HUES64 (cell line): Measurements from ENCODE around the gene OR10A6. TPM values are rescaled to one million over a fixed set of nuclear protein-coding genes. Genes with fewer than 3 reads are reported as not detected.

ENCODE experiments used
- H3K27ac ChIP-seq: 2 replicates; pipeline ENCODE4 v1.7.0; 2013; ENCODE audit warnings: low read depth, low read length, inconsistent platforms
- H3K27me3 ChIP-seq: 2 replicates; pipeline ENCODE4 v1.6.1; 2013; ENCODE audit warnings: mild to moderate bottlenecking, low read length; ENCODE audit not compliant: insufficient read depth
- H3K36me3 ChIP-seq: 2 replicates; pipeline ENCODE4 v1.6.1; 2013; ENCODE audit warnings: mild to moderate bottlenecking, low read length; ENCODE audit not compliant: insufficient read depth
- H3K4me1 ChIP-seq: 2 replicates; pipeline ENCODE4 v1.6.1; 2013; ENCODE audit warnings: mild to moderate bottlenecking, low read length, moderate library complexity; ENCODE audit not compliant: insufficient read depth
- H3K4me3 ChIP-seq: 2 replicates; pipeline ENCODE4 v1.5.1; 2013; ENCODE audit warnings: mild to moderate bottlenecking, low read length, moderate library complexity
- H3K9ac ChIP-seq: 2 replicates; pipeline ENCODE4 v1.6.1; 2013; ENCODE audit warnings: mild to moderate bottlenecking, low read depth, low read length
- H3K9me3 ChIP-seq: 2 replicates; pipeline ENCODE4 v1.6.1; 2013; ENCODE audit warnings: low read depth, low read length; ENCODE audit not compliant: insufficient read depth
- WGBS: fragments of 150-250, 120-280 bp; methylation state at CpG from one replicate; pipeline ENCODE4 v1.1.7; 2013; ENCODE audit warnings: missing lambda C conversion rate; 5-methylcytosine and 5-hydroxymethylcytosine counted together
- polyA plus RNA-seq, 2 experiments: library from polyadenylated mRNA; stranded (reverse); fragments of 50-300 nt; gene quantifications; one replicate each; pipeline ENCODE4 v1.2.3, GENCODE V29; 2013

Gene OR10A6, protein sequence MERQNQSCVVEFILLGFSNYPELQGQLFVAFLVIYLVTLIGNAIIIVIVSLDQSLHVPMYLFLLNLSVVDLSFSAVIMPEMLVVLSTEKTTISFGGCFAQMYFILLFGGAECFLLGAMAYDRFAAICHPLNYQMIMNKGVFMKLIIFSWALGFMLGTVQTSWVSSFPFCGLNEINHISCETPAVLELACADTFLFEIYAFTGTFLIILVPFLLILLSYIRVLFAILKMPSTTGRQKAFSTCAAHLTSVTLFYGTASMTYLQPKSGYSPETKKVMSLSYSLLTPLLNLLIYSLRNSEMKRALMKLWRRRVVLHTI
- not detected for polyA plus RNA-seq (2013, experiment 1 of 2)
- not detected for polyA plus RNA-seq (2013, experiment 2 of 2)

- H3K4me1 ChIP-seq: no peaks in the 10 kb centered on the region
- no peaks in the 10 kb centered on the region for H3K36me3 ChIP-seq
- no peaks in the 10 kb centered on the region for H3K27me3 ChIP-seq
- no peak within 1 kb of the TSS for H3K9ac ChIP-seq
- peaks cover 3% of the 10 kb centered on the region for H3K9me3 ChIP-seq
- H3K27ac ChIP-seq: no peak within 1 kb of the TSS
- H3K4me3 ChIP-seq: no peak within 1 kb of the TSS
- 90% methylated on average over 4 of the region's 4 CpGs for WGBS
These were observed at the start of gene OR10A6 for GRCh38 chr11:7931168-7931567. Gene OR10A6 (minus strand): TSS chr11:7931268. CDS start chr11:7928662, 2,606 bp downstream.

DNA sequence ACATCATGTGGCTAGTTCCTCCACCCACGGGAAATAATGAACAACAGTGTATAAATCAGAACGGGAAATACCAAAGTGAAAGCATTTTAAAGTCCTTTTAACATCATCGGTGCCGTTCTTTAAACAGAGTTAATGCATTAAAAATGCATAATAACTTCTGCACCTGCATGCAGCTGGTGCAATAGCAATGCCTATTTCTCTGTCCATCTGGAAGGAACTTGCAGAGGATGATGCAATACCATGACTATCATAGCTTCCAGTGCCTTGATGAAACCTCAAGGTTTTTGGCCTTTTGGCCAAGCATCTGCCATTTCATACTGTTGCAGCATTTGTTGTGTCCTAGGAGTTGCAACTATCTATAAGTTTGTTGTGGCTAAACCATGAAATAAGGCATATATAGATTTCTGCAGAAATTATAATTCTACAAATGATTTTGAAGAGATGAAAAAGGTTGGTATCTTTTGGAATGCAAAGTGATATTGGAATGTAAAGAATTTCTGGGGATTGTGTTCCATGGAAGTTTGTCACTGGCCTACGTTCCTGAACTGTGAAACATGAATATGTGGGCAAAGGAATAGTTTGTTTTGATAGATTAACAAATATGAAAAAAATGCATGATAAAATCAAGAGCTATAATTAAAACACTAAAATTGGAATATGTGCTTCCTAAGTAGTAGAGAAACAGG lies 46.3 kb upstream of the OR10A6 start:
- Histone ChIP-seq H3K36me3 (no peaks in the 10 kb centered on the region), H3K27ac (no peak overlapping the region), H3K4me3 (no peak overlapping the region), H3K9ac (no peak overlapping the region), H3K9me3 (no peaks in the 10 kb centered on the region), H3K27me3 (no peaks in the 10 kb centered on the region), H3K4me1 (peaks cover 9% of the 10 kb centered on the region)
- WGBS: 91% methylated on average over 5 of the region's 5 CpGs

GRCh38 chr11:7974668-7975067 lies 43.6 kb upstream of the OR10A6 start:
- H3K27ac ChIP-seq: no peak overlapping the region
- peaks cover 22% of the 10 kb centered on the region for H3K4me1 ChIP-seq
- no peak overlapping the region for H3K9ac ChIP-seq
- 100% methylated on average over 2 of the region's 2 CpGs for WGBS
- H3K9me3 ChIP-seq: no peaks in the 10 kb centered on the region
- no peaks in the 10 kb centered on the region for H3K27me3 ChIP-seq
- no peak overlapping the region for H3K4me3 ChIP-seq
- no peaks in the 10 kb centered on the region for H3K36me3 ChIP-seq

- no peak overlapping the region for H3K9ac ChIP-seq
- no peak overlapping the region for H3K4me3 ChIP-seq
- no peak overlapping the region for H3K27ac ChIP-seq
- 95% methylated on average over 4 of the region's 5 CpGs for WGBS
- H3K36me3 ChIP-seq: no peaks in the 10 kb centered on the region
- no peaks in the 10 kb centered on the region for H3K9me3 ChIP-seq
- H3K27me3 ChIP-seq: no peaks in the 10 kb centered on the region
- peaks cover 33% of the 10 kb centered on the region for H3K4me1 ChIP-seq
These were observed 41.9 kb upstream of the OR10A6 start for GRCh38 chr11:7973011-7973410.

DNA sequence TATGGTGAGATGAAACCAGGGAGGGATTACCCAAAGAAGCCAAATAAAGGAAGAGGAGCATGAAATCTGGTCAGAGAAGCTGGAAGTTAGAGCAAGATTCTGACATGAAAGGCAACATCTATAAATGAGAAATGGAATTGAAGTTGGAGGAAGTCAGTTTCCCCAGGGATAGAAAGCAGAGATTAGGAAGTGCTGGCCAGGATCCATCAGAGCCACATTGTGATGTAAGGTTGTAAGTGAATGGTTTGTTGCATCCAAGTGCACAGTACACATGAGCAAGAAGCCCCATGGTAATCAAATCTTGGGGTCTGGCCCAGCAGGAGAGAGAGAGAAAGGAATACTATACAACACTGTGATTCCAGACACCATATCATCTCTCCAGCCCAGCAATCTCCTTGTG lies 40.8 kb upstream of the OR10A6 start:
- H3K9me3 ChIP-seq: no peaks in the 10 kb centered on the region
- H3K36me3 ChIP-seq: no peaks in the 10 kb centered on the region
- no peak overlapping the region for H3K9ac ChIP-seq
- H3K4me3 ChIP-seq: no peak overlapping the region
- peaks cover 24% of the 10 kb centered on the region for H3K4me1 ChIP-seq
- no peaks in the 10 kb centered on the region for H3K27me3 ChIP-seq
- no peak overlapping the region for H3K27ac ChIP-seq

- H3K4me3 ChIP-seq: peak overlapping the region; percentile 29
- H3K9me3 ChIP-seq: no peaks in the 10 kb centered on the region
- peaks cover 24% of the 10 kb centered on the region for H3K4me1 ChIP-seq
- peak overlapping the region; percentile 78 for H3K27ac ChIP-seq
- 34% methylated on average over 3 of the region's 3 CpGs for whole genome bisulfite sequencing
- no peaks in the 10 kb centered on the region for H3K27me3 ChIP-seq
- H3K36me3 ChIP-seq: no peaks in the 10 kb centered on the region
- H3K9ac ChIP-seq: peak overlapping the region; percentile 38; the same call in 1 of the 2 replicates
These were observed 38.9 kb upstream of the OR10A6 start for GRCh38 chr11:7969756-7970646.

- Histone ChIP-seq H3K4me3 (0 out of 2 replicates have a peak overlapping the region, but pooled peaks have one; percentile 29), H3K27me3 (no peaks in the 10 kb centered on the region), H3K9me3 (no peaks in the 10 kb centered on the region), H3K4me1 (peaks cover 24% of the 10 kb centered on the region), H3K36me3 (no peaks in the 10 kb centered on the region), H3K27ac (no peak overlapping the region), H3K9ac (no peak overlapping the region)
- 89% methylated on average over 2 of the region's 2 CpGs for WGBS
These were observed 37.6 kb upstream of the OR10A6 start for GRCh38 chr11:7968686-7969085.

DNA sequence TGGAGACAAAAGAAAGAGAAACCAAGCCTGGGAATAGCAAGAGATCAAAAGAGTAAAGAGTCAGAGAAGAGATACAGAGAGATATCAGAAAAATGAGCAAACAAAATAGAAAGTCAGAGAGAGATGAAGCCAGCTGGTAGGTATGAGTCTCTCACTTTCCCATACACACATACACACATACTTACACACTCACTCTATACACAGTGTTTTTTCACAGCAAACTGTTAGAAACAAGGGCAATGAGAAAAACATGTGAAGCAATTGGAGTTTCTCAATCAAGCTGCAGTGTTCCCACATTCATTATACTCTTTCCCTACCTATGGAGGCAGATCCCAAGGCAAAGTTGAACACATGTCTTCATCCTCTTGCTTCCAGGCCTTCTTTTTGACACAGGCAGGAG lies 36.8 kb upstream of the OR10A6 start:
- H3K9me3 ChIP-seq: no peaks in the 10 kb centered on the region
- H3K9ac ChIP-seq: no peak overlapping the region
- no peaks in the 10 kb centered on the region for H3K27me3 ChIP-seq
- H3K27ac ChIP-seq: no peak overlapping the region
- peaks cover 24% of the 10 kb centered on the region for H3K4me1 ChIP-seq
- H3K36me3 ChIP-seq: no peaks in the 10 kb centered on the region
- H3K4me3 ChIP-seq: no peak overlapping the region

- no peaks in the 10 kb centered on the region for H3K36me3 ChIP-seq
- H3K27me3 ChIP-seq: no peaks in the 10 kb centered on the region
- H3K9ac ChIP-seq: no peak overlapping the region
- no peak overlapping the region for H3K27ac ChIP-seq
- H3K4me3 ChIP-seq: no peak overlapping the region
- no peaks in the 10 kb centered on the region for H3K9me3 ChIP-seq
- 83% methylated on average over 1 of the region's 1 CpG for WGBS
- peaks cover 24% of the 10 kb centered on the region for H3K4me1 ChIP-seq
These were observed 36.0 kb upstream of the OR10A6 start for GRCh38 chr11:7967097-7967496.

DNA sequence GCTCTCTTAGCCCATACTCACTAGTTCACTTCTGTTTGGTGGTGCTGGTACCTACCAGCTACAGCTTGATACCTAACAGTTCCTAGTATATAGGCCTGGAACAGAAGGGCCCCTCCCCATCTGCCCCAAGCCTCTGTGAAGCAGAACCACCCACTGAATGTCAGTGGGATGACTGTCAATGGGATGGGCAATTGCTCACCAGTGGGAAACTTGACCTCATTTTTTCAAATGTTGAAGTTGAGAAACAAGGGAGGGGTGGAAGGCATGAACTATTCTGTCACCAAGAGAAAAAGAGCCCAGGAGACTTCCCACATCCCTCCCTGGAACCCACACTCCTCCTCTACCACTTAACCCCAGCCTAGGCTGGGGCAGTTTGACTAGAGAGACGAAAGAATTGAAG lies 34.3 kb upstream of the OR10A6 start, which contains the start of gene NLRP10:
NLRP10 (minus strand) TSS at position 62 of the 400 bp plus-strand sequence. CDS start 1,952 bp downstream, outside the sequence.
- H3K4me1 ChIP-seq: peaks cover 18% of the 10 kb centered on the region
- 88% methylated on average over 1 of the region's 1 CpG for WGBS

GRCh38 chr11:7964873-7965272 lies 33.8 kb upstream of the OR10A6 start:
- Histone ChIP-seq H3K27ac (no peak overlapping the region), H3K9me3 (no peaks in the 10 kb centered on the region), H3K36me3 (no peaks in the 10 kb centered on the region), H3K4me3 (no peak overlapping the region), H3K9ac (no peak overlapping the region), H3K27me3 (no peaks in the 10 kb centered on the region), H3K4me1 (peaks cover 13% of the 10 kb centered on the region)

More for the DNA sequence above, 34.3 kb upstream of the OR10A6 start, which contains the start of gene NLRP10:
- Histone ChIP-seq H3K27ac (no peak within 1 kb of the TSS), H3K4me3 (no peak within 1 kb of the TSS), H3K9ac (no peak within 1 kb of the TSS), H3K36me3 (no peaks in the 10 kb centered on the region), H3K27me3 (no peaks in the 10 kb centered on the region), H3K9me3 (no peaks in the 10 kb centered on the region)
